HG03558 (cell line): ENCODE results near the gene GRPEL1.

Source experiments
- ATAC-seq: cut with Tn5 transposase; IDR thresholded peaks from one replicate; pipeline ENCODE4 v1.9.1; 2021; ENCODE audit warnings: moderate number of reproducible peaks; ENCODE audit not compliant: unreplicated experiment; ENCODE audit errors: extremely low read depth

GRPEL1 gene

DNA sequence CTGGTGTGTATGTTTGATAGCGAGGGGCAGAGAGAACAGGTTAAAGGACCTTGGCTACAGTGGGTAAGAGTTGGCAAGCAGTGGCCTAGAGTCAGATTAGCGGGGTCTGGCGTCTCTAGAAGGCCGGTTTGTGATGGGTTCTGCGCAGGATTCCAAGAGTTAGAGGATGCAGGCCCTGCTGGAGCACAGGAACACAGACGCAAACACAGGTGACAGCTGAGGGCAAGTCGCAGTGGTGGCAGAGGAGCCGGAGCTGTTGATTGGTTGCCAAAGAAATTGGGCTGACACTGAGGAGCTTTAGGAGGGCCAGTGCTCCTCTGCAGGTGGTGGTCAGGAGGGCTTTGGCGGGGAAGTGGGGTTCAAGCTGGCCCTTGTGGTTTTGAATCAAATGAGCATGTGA lies 20.9 kb downstream of the GRPEL1 start:
- ATAC-seq, result no peak

DNA sequence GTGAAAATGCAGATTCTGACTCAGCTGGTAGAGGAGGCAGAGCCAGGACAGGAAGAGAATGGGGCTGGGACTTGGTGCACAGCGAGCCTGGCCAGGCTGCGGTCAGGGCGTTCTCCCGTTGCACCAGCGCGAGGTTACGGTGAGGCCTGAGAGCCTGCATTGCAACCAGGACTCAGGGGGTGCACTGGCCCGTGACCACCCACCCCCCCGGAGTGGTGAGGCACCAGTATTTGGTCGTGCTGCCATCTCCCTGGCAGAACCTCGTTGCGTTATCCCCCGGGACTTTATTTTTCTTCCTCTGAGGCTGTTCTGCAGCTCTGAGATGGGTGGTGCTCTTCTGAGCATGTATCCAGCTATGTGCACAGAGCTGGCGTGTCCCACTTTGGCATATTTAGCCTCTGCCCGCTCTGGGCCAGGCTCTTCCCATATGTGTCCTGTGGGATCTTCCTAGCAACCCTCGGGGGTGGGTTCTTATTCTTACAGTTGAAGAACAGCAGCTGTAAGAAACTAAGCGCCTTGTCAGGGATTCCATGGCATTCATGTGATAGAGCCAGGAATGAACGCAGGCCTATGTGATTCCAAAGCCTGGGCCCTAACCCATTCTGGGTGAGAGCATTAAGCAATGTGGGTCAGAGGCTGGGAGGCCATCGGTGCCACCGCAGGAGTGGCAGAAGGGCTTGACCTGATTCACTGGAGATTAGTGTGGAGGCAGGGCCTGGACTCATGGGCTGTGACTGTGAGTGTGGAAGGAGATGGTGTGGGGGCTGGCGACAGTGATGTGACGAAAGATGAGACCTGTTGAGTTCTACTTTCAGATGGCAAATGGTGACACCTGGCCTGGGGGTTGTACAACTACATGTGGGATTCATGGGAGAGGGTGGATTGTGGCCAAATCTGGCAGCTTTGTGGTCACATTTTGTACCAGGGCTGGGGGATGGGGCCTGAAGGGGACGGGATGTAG lies 21.6 kb downstream of the GRPEL1 start:
- no peak for ATAC-seq

DNA sequence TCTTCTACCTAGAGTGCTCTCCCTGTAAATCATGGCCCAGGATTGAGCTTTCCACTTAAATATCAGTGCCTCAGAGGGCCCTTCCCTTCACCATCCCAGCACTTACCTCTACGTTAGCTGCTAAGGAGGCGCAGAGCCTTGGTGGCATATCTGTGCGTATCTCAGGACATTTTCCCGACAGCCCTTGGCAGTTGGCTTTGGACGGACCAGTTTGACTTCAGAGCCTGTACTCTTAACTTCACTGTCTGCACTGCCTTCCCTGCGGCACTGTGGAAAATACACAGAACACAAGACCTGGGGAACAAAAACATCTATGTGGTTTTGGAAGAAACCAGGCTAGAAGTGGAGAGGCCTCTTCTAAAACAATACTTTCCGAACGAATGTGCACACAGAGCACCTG lies 22.3 kb downstream of the GRPEL1 start:
- ATAC-seq, result no peak

DNA sequence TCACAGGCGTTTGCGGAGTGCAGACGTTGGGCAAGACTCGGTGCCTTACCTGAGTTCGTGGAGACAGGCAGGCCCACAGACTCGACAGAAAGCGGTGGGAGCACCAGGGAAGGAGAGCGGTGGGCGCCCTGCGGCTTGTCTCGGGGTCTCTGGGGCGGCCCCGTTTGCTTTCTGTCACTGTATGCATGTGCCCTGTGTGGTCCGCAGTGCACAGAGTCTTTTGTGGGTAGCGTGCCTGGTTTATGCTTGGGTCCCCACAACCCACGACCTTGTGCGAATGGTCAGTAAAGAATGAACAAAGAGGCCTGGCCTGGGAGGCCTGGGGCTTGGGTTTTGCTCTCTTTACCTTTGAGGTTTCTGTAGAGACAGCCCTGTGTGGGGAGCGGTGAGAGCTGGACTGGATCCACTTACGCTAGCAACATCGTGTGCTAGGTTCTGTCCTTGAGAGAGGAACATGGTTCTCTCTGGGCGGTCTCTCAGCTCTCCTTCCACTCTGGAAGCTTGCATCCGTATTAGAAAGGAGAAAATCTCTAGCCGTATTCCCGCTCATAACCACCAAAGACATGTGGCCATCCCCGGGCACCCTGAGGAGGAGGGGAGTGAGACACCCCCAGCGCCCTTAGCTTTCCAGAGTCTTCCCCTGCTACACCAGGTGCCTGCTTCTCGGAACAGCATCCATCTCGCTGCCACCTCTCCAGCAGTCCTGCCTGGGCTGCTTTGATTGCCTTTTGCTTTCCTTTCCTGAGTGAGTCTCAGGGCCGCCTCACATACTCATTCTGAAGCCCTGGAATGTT lies 23.5 kb downstream of the GRPEL1 start:
- ATAC-seq, result no peak

DNA sequence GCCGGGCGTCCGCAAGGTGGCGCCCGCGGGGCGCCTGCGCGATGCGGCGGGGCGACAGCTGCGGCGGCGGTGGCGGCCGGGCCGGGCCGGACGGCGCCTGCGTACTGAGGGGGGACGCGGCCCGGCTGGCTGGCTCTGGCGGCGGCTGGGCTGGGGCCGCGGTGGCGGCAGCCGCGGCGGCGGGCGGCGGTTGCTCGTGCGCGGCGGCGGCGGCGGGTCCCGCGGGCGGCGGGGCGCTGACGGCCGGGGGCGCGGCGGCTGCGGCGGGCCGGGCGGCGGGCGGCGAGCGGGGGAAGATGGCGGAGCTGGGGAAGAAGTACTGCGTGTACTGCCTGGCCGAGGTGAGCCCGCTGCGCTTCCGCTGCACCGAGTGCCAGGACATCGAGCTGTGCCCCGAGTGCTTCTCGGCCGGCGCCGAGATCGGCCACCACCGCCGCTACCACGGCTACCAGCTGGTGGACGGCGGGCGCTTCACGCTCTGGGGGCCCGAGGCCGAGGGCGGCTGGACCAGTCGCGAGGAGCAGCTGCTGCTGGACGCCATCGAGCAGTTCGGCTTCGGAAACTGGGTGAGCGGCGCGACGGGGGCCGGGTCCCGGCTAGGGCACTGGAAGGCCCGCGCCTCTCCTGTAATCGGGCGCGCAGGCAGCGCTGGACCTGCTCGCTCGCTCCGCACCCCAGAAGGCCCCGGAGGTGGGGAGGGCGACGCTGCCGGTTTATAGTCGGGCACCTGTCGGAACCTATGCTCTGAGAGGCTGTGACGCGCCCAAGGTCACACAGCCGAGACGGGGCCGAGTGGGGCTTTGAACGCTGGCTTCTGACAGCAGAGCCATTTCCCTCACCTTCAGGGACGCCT lies 24.4 kb downstream of the GRPEL1 start, which contains the start of gene TADA2B:
Gene TADA2B, plus strand, starts transcription at position 89 of the 853 bp plus-strand sequence. Its CDS starts 208 bp downstream, at position 297.
- peak; percentile 4 for ATAC-seq

DNA sequence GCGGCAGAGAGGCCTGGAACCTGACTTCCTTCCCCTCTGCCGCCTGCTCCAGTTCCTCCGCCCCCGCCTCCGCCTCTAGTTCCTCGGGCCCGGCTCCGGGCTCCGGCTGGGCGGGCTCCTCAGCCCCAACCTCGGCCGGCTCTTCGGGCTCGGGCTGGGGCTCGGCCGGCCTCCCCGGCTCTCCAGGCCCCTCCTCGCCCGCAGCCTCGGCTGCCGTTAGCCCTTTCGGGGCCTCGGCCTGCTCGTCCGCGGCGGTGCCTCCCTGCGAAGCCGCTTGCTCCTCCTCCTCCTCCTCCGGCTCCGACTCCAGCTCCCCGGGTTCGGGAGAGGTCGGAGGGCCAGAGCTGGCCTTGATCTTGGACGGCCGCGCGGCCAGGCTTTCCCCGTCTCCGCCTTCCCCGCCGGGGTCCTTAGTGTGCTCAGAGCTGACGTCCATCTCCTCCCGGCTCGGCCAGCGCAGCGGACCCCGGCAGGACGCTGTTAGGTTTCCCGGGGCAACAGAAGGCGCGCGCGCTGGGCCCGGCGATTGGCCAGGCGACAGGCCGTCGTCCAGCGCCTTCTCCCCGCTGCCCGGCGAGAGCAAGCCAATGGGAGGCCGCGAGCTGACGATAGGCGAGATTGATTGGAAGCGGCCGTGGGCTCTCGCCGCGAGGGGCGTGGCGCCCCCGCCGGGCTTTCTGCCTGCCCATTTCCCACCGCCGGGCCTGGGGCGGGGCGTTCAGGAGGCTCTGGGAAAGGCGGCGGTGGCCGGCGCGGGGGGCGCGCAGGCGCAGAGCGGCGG lies 25.2 kb downstream of the GRPEL1 start:
- ATAC-seq, result peak; percentile 73

DNA sequence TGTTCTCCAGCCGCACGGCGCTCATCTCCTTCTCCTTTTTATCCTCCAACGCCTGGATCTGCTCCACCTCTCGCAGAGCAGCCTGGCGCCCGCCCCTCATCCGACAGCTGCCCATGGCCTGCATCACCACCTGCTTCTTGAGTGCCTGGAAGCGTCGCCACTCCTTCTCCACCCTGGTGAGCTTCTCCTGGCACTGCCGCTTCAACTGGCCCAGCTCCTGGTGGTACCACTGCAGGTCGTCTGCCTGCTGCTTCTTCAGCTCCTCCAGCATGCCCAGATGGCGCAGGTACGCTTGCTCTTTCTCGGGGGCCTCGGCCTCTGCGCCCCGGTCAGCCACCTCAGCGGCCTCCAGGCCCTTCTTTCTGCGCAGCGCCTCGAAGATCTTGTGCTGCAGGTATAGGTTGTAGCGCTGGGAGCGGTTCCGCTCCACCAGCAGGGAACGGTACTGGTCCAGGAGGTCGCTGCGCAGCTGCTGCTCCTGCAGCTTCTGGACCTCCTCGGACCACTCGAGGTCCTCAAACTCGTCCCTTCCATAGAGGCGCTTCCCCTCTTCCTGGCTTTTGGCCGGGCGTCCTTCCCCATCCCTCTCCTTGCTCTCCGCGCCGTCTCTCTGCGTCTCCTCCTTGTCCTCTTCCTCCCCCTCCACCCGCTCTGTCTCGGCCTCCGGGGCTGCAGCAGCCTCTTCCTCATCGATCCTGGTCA lies 25.9 kb downstream of the GRPEL1 start:
- no peak for ATAC-seq

DNA sequence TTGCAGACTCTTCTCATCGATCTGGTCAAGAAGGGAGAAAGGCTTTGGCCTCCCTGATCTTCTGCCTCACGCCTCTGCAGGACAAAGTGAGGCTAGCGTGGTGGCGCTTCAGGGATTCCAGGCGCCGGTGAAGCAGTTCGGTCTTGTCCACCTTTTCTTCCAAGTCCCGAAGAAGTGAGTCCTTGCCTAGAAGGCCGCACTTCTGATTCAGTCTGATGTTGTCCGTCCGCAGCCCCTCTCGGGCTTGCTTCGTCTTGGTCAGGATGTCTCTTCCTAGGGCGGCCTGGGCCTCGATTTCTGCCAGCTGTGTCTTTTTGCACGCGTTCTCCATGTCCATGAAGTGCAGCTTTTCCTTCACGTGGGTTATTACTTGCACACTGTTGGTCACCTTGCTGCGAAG lies 26.6 kb downstream of the GRPEL1 start:
- ATAC-seq, result no peak

DNA sequence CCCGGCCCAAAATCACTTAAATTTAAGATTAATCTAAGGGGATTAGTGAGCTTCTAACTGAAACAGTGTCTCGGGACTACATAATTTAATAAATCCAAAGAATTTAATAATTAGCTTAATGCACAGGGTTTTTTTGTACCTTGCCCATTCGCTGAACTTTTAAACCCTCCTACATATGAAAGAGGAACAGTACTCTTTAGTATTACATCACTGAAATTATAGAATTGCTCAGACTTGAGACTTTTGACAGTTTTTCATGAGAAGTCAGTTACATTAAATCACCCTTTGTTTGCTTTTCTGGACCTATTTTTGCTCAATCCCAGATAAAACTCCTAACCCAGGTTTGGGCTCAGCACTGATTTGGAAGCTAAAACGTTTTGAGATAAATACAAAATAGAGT lies 27.1 kb downstream of the GRPEL1 start:
- ATAC-seq, result no peak

DNA sequence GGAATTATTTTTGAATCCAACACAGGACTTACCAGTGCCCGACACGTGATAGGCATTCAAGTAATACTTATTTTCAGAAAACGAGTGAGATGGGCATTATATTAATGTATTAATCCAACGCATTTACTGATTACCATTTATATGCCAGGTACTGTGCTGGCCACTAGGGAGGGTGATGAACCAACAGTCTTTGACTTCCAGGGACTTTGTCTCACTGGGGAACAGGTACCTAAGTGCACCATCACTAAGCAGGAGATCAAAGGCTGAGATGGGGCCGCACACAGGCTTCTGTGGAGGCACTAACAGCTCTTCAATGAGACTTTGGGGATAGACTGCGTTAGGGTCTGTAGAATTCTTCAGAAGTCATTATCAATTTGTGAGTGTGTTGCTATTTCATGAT lies 30.4 kb downstream of the GRPEL1 start:
- no peak for ATAC-seq

DNA sequence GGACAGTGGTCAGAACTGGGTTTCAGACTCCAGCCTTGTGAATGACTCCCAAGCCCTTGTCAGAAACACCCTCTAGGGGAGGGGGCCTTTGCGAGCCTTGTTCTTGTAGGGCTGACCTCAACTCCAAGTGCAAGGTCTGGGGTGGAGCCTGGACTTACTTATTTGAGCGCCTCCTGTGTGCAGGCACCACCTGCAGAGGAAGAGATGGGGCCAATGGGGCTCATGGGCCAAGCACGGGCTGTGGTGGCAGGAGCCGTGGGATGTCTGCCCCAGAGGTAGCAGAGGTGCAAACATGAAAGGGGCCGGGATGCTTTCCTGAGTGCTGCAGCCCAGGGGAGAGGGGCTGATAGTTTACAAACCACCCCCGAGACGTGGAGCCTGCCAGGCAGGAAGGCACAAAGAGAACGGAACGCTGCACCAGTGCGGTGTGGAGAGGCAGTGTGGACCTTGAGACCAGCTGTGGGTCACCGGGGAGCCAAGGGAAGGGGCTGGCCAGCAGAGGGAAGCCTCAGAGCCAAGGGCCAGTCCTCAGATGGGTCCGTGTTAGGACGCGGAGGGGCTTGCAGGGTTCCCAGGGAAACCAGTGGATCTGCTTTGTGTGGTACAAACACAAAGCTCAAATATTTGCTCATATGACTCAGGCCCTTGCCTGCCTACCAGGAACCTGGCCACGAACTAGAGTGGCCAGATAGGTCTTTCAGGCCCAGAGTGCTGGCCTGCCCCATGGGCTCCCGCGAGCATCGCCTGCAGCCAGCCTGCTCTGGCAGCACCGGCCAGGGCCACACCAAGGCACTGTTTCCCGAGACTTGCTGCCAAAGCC lies 33.4 kb downstream of the GRPEL1 start:
- ATAC-seq, result no peak

DNA sequence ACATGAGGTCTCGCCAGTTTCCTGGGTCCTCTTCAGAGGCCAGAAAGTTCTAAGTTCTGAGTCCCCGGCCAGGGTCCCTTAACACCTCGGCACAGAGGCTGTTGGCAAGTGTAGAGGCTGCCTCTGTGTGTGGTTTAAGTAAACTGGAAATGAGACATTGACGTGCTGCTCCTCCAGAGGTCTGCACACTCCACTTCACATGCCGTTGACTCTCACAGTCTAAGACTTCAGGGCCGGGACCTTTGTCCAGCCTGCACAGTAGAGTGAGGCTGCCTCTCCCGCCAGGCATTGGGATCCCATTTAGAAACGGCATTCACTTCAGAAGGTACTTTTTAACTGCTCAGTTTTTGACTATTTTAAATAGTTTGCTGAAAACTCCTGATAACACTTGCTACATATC lies 35.3 kb downstream of the GRPEL1 start:
- no peak for ATAC-seq

DNA sequence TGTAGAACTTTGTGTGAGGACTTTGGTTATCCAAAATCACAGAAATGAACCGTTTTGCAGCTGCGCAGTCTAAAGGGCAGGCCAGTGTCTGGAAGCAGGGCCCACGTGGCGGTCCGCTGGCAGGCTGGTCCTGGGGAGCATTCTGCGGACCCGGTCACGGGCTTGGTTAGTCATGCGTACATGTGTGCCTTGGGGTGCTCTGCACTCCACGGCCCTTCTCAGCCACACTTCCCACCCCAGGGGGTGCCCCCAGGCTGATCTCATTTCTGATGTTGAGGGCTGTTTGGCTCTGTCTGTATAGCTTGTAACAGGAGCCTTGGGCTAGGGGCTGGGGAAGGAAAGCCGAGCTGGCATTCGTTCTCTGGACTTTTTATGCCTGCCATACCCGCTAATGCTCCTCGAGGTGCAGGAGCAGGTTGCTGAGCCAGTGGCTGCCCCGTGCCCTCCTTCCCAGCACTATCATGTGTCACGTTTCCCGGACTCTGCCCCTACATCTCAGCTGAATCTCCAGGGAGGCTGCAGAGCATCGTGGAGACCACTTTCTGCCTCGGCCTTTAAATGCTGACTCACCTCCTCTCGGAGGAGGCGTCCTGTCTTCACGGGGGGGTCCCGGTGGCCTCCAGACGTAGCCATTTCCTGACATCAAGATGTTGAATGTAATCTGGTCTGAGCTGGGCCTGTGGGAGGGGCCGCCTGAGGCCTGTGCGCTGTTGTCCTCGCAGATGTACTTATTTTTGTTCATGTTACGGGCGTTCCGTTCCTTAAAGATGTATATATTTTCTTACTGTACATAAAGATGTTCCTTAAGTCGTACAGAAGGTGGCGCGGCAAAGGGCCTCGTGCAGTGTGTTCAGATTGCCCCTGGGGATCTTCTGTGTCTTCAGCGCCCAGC lies 36.1 kb downstream of the GRPEL1 start:
- ATAC-seq, result no peak

DNA sequence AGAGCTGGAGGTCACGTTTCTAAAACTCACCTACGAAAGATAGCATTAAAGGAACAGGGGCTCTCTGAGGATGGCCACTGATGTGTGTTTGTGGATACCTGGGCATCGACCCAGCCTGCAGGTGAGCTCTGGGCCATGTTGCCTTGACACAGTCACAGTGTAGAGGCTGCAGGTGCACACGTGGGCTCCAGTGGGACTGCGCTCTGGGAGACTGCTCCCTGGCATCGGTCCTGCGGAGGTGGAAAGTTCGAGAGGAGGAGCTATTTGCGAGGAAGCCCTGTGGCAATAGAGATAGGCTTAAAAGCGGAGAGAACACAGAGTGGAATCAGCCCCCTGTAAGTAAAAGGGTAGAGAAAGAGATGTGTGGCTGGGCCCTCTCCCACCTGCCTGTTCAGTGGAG lies 37.0 kb downstream of the GRPEL1 start:
- ATAC-seq, result no peak

DNA sequence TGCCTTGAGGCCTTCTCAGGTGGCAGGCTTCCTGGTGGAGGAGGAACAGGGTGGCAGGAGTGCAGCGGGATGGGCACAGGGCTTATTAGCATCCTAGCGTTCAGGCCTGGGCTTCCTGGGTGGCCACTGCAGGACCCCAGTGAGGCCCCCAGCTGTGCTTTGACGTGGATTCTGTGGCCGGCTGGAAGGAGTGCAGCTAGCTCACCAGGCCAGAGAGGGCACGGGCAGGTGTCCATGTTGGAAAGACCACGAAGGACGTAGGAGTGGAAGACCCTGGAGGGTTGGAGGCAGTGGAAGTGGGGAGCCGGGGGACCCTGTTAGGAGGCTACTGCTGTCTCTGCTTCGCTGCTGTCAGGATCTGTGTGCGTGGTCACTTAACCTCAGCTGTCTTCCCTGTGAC lies 37.9 kb downstream of the GRPEL1 start:
- ATAC-seq, result no peak

DNA sequence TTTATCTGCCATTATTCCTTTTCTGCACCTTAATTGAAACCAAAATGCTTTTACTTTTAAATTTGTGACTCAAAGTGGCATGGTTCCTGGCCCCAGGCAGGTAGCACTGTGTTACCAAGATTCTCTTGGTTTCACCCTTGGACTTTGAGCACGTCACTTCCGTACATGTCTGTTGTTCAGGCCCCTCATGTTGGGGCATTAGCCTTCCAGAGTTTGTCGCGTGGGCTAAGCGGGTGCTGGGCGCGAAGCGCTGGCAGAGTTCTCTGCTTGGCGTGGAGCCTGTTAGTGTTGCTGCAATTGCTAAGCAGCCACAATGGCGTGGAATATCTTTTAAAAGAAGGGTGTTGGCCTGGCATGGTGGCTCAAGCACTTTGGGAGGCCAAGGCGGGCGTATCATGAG lies 38.7 kb downstream of the GRPEL1 start:
- ATAC-seq, result no peak

DNA sequence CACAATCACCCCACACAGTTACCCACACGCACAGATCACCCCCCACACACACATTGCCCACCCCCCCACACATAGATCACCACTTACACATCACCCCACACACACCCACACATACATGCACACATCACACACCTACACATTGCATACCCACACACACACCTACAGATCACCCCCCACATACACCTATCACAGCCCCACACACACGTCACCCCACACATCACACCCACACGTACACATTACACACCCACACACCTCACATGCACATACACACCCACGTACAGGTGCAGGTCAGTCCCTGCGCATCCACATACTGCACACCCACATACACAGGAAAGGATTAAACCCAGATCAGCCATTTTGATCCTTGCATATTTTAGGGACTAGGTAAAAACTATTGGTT lies 40.0 kb downstream of the GRPEL1 start:
- no peak for ATAC-seq
